ENCODE data around the gene WARS2.

The WARS2 gene

DNA sequence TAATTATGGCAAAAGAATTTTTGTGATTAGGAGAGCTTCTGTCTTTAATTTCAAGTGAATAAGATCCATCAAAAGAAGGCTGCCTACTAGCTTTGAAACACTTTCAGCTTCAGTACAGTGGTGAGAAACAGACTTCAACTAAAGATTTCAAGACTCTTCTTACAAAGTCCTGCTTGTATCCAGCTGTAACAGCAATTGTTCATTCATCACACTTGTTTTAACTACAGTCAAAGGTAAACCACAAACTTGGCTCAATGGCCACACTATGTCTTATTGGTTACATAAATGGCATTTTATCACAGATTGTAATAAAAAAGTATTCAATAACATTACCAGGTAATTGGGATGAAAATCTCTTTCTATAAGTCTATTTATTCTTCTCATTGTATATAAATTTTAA is 59.2 kb downstream of the WARS2 start:
- no peak for DNase-seq

DNA sequence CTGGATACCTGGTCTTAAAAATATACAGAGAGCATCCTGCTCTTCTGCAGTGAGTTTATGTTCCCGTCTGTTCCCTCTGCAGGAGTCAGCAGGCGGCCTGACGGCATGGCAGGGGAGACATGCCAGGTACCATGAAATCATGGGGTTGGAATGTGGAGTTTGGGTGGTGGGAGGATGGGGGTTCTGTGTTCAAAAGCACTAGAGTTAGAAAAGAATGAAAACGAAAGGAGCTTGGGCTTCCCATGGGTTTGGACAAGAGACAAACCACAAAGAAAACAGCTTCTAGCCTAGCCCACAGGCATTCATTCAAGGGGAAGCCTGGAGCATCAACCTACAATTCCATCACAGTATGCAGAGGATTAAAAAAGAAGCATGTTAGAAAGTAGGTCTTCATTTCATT is 59.9 kb downstream of the WARS2 start:
- DNase-seq, result no peak

DNA sequence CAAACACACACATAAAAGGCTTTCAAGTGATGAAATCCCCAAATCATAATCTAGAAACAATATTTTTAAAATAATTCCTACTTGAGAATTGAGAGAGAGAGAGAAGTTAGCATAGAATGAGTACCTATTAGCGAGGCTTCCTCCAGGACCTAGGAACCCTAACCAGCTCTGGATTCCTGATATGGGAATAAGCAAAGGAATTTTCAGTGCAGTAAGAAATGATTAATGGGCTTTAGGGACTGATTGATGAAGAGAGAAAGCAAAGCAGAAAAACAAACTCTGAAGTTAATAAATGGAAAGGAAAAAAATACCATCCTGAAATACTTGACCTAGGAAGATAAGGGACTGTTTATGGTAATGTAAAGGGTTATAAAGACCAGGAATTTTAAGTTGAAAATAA is 60.6 kb downstream of the WARS2 start:
- DNase-seq, result no peak

DNA sequence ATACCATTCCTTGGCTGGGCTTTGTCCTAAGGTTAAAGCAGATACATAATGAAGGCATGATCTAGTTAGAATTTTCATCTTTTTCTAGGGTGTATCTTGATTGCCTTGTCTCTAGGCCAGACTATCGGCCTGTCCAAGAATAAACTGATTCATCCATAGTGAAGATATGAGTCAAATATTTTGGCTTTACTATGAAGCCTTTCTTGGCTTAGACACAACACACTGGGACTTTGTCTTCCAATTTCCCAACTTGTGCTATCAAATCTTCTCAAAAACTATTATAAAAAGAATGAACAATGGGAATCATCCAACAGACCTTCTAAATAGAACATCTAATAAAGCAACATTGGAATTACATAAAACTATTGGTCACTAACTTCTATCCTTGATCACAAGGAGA is 64.8 kb downstream of the WARS2 start:
- no peak for DNase-seq

DNA sequence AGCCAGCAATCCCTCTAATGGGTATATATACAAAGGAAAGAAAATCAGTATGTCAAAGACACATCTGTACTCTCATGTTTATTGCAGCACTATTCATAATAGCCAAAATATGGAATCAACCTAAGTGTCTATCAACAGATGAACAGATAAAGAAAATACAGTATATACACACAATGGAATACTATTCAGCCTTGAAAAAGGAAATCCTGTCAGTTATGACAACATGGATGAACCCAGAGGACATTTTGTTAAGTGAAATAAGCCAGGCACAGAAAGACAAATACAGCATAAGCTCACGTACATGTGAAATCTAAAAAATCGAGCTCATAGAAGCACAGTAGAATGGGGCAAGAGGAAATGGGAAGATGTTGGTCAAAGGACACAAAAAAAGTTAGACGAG is 69.1 kb downstream of the WARS2 start:
- DNase-seq, result no peak

DNA sequence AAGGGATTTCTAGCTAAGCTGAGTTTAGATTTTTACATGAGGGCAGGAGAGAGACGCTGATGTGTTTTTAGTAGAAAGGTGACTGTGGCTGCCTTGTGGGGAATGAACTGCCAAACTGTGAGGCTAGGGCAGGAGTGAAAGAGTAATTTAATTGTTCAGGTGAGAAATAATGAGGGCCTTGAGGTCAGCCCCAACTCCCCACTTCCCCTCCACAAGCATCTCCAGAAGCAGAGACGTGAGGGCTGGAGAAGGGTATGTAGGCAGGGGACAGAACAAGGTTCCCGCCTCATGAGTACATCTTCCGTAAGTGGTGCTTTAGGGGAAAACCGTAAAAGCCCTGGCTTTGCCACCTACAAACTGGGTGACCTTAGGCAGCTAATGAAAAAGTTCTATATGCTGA is 70.8 kb downstream of the WARS2 start:
- DNase-seq, result no peak

DNA sequence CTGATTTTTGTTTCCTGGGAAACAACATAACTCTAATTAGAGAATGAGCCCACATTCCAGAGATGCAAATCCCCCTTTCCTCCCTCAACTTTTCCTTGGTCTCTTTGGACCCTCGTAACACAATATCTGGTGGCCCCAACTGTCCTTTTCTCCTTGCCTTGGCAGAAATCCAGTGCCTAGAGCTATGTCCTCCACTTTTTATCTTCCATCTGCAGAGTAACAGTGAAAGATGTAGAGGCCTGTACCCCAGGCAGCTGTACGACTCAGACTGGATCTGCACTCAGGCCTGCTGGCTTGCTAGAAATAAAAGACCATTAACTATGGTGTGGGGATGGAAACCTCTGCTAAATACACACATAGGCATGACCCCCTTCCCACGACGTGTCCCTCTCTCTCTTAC is 72.0 kb downstream of the WARS2 start:
- no peak for DNase-seq

DNA sequence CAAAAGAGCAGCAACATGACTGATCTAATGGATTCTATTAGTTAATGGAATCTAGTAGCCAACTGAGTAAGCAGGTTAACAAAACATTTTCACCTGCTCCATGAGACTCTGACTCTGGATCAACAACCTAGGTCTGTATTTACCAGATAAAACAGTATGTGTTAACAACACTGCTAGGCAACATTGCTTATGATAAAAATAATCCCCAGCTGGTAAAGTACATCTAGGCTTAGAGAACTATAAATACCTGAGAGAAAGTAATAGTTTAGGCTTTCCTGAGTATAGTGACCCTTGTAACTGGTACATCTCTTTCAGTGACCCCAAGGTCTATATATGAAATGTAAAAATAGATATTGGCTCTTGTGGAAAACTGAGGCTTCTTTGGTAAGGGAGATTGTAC is 78.8 kb downstream of the WARS2 start:
- no peak for DNase-seq

DNA sequence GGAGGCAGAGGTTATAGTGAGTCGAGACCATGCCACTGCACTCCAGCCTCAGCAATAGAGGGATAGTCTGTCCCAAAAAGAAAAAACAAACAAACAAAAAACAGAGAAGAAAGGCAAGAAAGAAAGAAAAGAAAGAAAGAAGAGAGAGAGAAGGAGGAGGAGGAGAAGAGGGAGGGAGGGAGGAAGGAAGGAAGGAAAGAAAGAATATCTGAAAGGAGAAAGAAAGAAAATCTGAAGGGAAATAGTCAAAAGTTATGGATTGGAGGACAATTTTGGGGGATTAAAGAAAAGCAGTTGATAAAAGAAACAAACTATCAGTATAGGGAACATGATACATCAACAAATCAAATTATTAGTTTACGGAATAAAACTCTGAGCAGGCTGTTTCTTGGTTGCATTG is 84.9 kb downstream of the WARS2 start:
- no peak for DNase-seq

DNA sequence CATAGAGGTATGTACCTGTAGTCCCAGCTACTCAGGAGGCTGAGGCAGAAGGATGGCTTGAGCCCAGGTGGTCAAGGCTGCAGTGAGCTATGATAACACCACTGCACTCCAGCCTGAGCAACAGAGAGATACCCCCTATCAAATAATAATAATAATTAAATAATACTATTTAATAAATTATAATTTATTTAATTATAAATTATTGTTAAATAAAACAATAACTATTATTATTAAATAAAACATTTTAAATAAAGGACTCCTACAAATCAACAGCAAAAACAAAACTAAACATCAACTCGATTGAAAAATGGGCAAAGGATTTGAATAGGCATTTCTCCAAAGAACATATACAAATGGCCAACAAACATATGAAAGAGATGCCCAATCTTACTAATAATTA is 86.5 kb downstream of the WARS2 start:
- no peak for DNase-seq

DNA sequence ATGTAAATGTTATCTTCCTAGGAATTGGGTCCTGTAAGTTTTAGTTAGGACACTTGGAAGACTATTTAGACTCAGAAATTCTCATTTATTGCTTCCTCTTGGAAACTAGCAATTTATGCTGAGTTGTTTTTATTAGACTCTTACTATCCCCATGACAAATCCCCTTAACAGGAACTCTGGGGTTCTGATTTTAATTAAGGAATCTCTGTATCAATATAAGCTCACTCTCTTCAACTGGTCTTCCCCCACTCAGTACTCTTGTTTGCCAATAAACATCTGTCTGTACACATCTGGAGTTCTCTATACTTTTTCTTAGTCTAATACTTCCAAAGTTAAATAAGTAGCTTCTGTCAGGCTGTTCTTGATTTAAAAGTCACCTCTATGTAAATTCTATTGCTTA is 88.2 kb downstream of the WARS2 start:
- DNase-seq, result no peak

DNA sequence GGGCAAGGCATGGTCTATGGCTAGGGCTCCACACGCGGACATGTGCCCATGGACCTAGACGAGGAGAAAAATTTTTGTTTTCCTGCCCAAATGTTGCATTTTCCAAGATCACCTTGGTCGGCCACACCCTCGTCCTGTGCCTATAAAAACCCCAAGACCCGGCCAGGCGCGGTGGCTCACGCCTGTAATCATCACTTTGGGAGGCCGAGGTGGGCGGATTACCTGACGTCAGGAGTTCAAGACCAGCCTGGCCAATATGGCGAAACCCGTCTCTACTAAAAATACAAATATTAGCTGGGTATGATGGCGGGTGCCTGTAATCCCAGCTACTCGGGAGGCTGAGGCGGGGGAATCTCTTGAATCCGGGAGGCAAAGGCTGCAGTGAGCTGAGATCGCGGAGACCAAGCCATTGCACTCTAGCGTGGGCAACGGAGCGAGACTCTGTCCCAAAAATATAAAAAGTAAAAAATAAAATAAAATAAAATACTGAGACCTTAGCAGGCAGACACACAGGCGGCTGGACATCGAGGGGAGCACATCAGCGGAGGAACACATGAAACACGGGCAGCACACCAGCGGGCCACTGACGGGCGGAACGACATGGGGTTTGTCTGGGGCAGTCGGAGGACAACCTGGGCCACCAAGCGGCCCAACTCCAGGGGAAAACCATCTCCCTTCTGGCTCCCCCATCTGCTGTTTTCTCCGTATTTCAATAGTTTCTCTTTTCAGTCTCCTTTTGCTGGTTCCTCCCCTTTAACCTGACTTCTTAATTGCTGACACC is 91.6 kb downstream of the WARS2 start:
- DNase-seq, result no peak

DNA sequence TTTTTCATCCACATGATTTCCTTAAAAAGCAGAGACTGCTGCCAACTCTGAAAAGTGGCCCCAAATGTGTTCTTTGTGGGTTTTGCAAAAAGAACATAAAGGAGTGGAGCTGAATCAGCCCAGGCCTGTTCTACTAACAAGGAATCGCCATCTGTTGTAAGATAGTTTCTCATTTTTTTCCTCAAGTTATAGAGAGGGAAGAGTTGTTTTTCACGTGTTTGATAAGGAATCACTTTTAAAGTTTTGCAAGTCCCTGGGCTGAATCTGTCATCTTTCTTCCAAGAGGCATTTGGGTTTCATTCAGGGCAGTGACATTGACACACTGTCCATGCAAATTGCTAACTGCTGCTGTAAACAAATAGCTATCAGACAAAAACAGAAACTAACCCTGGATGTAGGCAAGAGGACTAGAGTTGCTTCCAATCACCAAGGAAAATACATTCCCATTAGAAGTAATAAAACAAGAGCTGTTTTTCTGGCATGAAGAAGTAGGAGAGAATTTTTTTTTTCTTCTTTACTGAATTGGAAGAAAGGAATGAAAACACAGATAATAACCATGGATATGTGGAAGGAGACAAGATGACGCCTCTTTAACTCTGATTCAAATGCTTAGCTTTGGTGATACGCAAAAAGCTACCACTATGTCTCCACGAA is 93.5 kb downstream of the WARS2 start:
- DNase-seq, result no peak

DNA sequence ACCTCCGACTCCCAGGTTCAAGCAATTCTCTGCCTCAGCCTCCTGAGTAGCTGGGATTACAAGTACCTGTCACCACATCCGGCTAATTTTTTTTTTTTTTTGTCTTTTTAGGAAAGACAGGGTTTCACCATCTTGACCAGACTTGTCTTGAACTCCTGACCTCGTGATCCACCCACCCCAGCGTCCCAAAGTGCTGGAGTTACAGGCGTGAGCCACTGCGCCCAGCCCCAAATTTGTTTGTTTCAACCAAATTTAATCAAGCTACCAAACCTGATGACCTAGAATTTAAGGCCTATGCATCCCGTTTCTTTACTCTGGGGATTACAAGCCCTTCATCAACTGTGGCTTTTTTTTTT is 94.0 kb downstream of the WARS2 start:
- DNase-seq, result no peak

DNA sequence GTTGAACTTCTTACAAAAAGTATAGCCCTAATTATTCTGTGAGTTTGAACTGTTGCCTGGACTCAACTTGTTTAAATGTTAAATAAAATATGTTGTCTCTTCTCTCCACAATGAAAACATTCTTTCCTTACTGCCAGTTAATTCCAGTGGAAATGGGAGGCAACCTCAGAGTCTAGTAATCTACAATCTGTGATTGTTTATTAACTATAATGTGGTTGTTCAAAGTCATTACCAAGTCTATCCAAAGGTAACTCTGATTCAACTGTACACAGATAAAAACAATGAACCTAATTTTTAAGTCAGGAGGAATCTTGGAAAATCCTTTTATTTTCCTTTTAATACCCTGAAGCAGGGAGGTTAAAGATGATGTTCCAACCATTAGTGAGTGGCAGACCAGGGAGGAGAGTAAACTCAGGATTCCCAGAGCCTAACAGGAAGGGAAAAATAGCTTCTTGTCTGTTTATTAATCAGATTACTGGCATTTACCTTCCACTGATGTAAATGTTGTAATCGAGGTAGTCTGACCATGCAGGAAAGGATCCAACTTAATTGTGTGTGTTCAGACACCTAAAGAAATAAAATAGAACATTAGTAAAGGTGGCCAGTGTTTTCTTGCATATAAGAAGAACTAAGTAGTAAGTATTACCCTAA is 95.2 kb downstream of the WARS2 start:
- no peak for DNase-seq

DNA sequence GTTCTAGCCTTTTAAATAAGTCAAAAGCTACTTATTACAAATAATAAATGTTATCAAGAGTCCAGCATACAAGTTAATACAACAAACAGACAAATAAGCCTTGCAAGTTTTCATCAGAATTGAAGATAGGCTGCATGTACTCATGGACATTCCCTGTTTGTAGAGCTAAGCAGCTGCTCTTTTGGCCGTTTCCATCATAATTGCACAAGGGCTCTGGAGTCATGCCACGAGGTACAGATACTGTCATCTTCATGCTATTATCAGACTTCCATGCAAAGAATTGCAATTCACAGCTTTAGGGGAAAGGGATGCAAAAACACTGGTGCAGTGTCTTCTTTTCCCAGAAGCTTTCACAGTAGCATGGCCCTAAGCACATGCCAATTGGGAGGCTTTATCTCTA is 99.5 kb downstream of the WARS2 start:
- no peak for DNase-seq

DNA sequence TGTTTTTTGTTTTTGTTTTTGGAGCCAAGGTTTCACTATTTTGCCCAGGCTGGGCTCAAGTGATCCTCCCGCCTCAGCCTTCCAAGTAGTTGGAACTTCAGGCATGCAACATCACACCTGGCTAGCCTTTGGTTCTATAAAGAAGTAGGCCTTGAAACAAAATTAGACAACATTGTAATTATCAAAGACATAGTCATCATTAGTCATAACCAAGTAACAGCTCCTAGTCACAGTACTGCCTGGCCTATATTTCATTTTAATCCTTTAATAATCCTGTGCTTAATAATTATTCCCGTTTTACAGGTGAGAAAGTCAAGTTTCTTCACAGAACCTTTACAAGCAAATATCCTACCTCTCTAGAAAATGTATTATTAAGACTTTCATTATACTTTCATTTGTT is 100.0 kb downstream of the WARS2 start:
- no peak for DNase-seq

DNA sequence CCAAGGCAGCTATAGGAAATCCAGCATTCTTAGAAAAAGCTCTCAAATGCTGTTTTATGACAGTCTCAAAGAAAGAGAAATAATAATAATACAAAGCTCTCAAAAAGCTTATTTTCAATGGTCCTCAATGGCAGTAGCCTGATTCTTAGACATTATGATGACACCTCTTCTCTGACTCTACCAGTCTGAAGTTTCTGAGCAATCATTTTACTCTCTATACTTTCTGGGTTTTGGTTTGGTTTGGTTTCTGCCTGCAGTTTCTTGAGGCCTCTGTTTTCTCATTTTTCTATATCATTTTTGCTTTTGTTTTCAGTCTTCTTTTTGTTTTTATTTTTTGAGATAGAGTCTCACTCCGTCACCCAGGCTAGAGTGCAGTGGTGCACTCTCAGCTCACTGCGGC is 102.1 kb downstream of the WARS2 start:
- no peak for DNase-seq

DNA sequence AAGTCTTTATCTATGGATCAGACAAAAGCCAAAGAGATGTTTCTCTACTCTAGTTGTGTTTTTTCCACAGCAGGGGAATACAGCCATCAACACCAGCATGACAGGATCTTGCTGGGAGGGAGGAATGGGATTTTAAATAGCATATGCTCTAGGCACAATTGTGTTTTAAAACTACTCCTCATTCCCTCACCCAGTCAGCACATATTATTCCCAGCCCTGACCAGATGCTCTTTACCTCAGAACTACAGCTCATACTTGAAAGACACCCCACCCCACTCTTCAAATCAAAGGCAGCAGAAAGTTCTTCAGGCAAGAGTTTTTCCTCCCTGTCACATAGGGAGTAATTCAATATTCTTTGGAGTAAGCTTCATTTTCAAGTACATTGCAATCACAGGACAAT is 106.1 kb downstream of the WARS2 start:
- no peak for DNase-seq

DNA sequence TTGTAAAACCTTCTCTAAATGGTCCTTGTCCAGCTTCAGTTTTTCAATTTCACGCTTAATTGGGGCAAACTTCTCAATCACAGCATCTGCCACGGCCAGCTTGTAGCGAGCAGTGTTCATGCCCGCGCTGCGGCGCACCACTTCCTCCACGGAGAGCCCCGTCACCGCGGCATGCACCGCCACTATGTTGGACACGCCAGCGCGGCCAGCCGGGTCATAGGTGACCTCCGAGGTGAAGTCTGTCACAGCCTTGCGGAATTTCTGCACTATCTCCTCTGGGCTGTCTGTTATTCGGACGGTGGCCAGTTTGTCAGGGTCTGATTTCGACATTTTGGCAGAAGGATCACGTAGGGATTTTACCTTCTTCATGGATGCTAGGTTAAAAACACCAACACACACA is 107.5 kb downstream of the WARS2 start:
- DNase-seq, result no peak

DNA sequence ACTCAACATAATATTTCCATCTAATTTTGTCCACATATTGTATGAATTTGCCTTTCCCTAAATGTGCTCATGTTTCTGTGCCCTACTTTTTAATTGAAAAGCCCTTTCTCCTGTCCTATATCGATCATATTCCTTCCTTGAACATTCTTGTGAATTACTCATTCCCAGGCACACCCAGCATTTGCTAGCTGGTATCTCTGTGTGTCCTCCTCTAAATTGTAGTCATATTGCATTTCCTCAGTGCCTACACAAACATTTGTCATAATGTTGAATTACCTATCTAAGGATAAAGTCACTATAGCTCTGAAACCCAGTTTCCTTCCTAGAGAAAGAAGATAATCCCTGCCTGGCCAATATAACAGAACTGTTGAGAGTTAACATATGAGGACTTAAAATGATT is 112.7 kb downstream of the WARS2 start:
- DNase-seq, result no peak

DNA sequence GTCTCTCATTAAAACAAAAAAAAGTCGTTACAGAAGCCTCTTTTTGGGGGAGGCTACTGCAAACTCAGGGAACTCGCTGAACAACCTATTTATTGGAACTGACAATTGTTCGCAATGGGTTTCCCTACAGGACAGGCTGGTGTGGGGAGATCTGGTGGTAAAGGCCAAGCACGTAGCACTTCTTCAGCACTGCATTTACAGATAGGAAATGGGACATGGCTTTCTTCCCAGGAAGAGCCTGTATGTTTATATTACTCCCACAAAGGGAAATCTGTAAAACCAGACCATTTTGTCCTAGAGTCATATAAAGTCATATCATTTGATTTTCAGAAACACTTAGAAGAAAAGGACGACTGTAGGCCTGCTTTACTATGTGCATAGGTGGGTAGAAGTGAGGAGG is 113.5 kb downstream of the WARS2 start:
- DNase-seq, result no peak

DNA sequence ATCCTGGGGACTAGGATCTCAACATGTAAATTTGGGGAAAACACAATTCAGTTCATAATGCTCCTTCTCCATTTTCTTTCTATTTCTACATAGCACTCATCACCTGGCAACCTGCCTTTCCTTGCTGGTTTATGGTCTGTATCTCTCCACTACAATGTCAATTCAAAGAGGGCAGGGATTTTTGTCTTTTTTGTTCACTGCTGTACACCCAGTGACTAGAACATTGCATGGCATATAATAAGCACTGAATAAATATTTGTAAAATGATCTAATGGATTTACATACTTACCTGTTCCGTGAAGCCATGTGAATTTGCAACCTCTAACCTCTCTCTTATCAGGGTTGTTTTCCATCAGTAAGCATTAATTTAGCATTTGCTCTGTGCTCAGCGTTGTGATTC is 124.9 kb downstream of the WARS2 start:
- no peak for DNase-seq

DNA sequence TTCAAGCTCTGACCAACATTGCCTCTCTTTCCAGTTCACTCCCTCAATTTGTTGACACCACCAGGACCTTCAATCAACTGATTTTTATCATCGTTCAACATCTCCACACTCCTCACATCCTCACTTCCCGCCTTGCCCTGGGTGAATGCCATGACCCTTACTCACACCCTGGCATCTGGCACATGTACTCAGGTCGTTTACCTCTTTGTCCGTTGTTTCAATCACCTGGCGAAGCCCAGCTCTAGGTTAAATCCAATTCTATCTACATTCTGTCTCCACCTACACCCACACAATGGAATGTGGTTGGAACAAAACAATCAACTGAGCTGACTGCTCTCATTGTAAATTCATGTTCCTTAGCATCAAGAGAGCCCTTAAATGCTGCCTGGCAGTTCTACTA is 128.1 kb downstream of the WARS2 start:
- no peak for DNase-seq

DNA sequence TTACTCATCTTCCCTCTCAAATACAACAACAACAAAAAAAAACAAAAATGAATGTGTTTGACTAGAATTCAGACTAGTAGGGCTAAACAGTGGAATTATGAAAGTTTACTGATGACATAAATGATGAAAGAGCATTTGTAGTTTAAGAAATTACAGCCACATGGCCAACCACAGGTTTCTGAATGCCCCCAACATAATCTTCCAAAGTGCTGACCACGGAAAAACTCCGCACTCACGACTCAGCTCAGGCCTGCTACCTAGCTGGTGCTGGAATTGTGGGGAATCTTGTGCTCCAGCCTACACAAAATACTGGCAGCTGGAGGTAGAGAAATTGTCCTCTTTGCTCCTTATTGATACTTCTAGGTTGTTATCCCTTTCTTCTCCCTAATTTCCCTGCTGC is 128.7 kb downstream of the WARS2 start:
- DNase-seq, result no peak

Measured in suppressor macrophage treated with lipopolysaccharide for 1 hour (primary cell).